GM12878 (cell line): ENCODE measurements around the gene ZNF766. TPM values are rescaled to one million over a fixed set of nuclear protein-coding genes. Genes with fewer than 3 reads are reported as not detected.
A peak's percentile ranks its signal among the peaks of the same experiment; 100 is the strongest.

Experiments used
- CBFB ChIP-seq: IDR thresholded peaks from 2 replicates; pipeline ENCODE4 v1.6.1; 2016; ENCODE audit warnings: antibody characterized with exemption, low read depth
- CEBPZ ChIP-seq: fragments of 150-350 bp; IDR thresholded peaks from 2 replicates; pipeline ENCODE4 v1.6.1; 2016; ENCODE audit warnings: low read depth, low read length
- CHD4 ChIP-seq: fragments of 200-600 bp; sonication (generic); IDR thresholded peaks from 2 replicates; pipeline ENCODE4 v1.6.1; 2016; ENCODE audit warnings: mild to moderate bottlenecking
- FOXK2 ChIP-seq: fragments of 450-650 bp; IDR thresholded peaks from 2 replicates; pipeline ENCODE4 v1.6.1; 2017; ENCODE audit warnings: mild to moderate bottlenecking, moderate library complexity
- HCFC1 ChIP-seq: fragments of 150-350 bp; IDR thresholded peaks from 2 replicates; pipeline ENCODE4 v1.6.1; 2014; ENCODE audit warnings: low read length
- IRF3 ChIP-seq: fragments of 450-650 bp; IDR thresholded peaks from 2 replicates; pipeline ENCODE4 v1.6.1; 2014; ENCODE audit warnings: mild to moderate bottlenecking
- IRF5 ChIP-seq: fragments of 450-650 bp; IDR thresholded peaks from 2 replicates; pipeline ENCODE4 v1.6.1; 2017; ENCODE audit warnings: borderline replicate concordance
- MTA2 ChIP-seq: fragments of 450-650 bp; IDR thresholded peaks from 2 replicates; pipeline ENCODE4 v1.6.1; 2016; ENCODE audit warnings: low read depth, mild to moderate bottlenecking, moderate library complexity
- NFYA ChIP-seq: IDR thresholded peaks from 2 replicates; pipeline ENCODE4 v1.6.1; 2011; ENCODE audit warnings: low read depth, mild to moderate bottlenecking, low read length, improper control_type of control experiment, borderline replicate concordance
- NR2C1 ChIP-seq: fragments of 450-650 bp; IDR thresholded peaks from 2 replicates; pipeline ENCODE4 v1.6.1; 2017; ENCODE audit warnings: antibody characterized with exemption, mild to moderate bottlenecking, moderate library complexity
- PAX8 ChIP-seq: fragments of 450-650 bp; IDR thresholded peaks from 2 replicates; pipeline ENCODE4 v1.6.1; 2017; ENCODE audit warnings: mild to moderate bottlenecking, moderate library complexity
- PBX3 ChIP-seq: IDR thresholded peaks from 2 replicates; pipeline ENCODE4 v1.6.1; 2011; ENCODE audit warnings: mild to moderate bottlenecking, low read depth, low read length, moderate library complexity; ENCODE audit not compliant: insufficient replicate concordance
- POLR2A ChIP-seq: IDR thresholded peaks from 2 replicates; pipeline ENCODE4 v1.6.1; 2011; ENCODE audit warnings: low read depth, mild to moderate bottlenecking, low read length
- POLR2AphosphoS5 ChIP-seq: IDR thresholded peaks from 2 replicates; pipeline ENCODE4 v1.6.1; 2011; ENCODE audit warnings: mild to moderate bottlenecking, low read length, inconsistent platforms
- REST ChIP-seq: IDR thresholded peaks from 2 replicates; pipeline ENCODE4 v1.6.1; 2012; ENCODE audit warnings: mild to moderate bottlenecking, low read depth, low read length
- STAT3 ChIP-seq: IDR thresholded peaks from 2 replicates; pipeline ENCODE4 v1.6.1; 2011; ENCODE audit warnings: low read depth, low read length, improper control_type of control experiment
- USF1 ChIP-seq: IDR thresholded peaks from 2 replicates; pipeline ENCODE4 v1.6.1; 2011; ENCODE audit warnings: borderline replicate concordance, low read depth, mild to moderate bottlenecking, moderate library complexity, mixed read lengths, low read length; ENCODE audit not compliant: insufficient read depth; ENCODE audit errors: extremely low read length
- WRNIP1 ChIP-seq: IDR thresholded peaks from 2 replicates; pipeline ENCODE4 v1.6.1; 2011; ENCODE audit warnings: low read depth, low read length, improper control_type of control experiment, borderline replicate concordance
- polyA plus RNA-seq, 11 experiments: library from polyadenylated mRNA; depleted of rRNA in 4 of 11; unstranded in 6 of 11; stranded (reverse) in 5 of 11; fragments of >200 nt; fragmentation: Nextera tagmentation in 4 of 11; fragmentation: Illumina TruSeq in 1 of 11; extraction: Ambion mirVana in 4 of 11; extraction: Trizol in 1 of 11; gene quantifications; 1 replicate in 1 of 11; 2 replicates in 10 of 11; pipeline versions ENCODE4 v1.2.1 to v1.2.3, GENCODE V29; 2011 to 2016; ENCODE audit warnings: inconsistent platforms in 2 of 11, missing spikeins in 2 of 11, low read depth in 1 of 11
- total RNA-seq, 4 experiments: library from RNA; depleted of rRNA in 3 of 4; stranded (reverse); fragments of >200 nt in 3 of 4; fragmentation: Illumina TruSeq in 1 of 4; extraction: Trizol in 1 of 4; gene quantifications; 2 replicates each; pipeline versions ENCODE4 v1.2.1 to v1.2.3, GENCODE V29; 2013 to 2021

ZNF766 gene
- total and polyA plus RNA-seq, 10 of the 15 experiments (the other 5 are each of a cell fraction or from before 2014, with no cell fraction given), result 7.2 to 20.0 (median 16.4) TPM

DNA sequence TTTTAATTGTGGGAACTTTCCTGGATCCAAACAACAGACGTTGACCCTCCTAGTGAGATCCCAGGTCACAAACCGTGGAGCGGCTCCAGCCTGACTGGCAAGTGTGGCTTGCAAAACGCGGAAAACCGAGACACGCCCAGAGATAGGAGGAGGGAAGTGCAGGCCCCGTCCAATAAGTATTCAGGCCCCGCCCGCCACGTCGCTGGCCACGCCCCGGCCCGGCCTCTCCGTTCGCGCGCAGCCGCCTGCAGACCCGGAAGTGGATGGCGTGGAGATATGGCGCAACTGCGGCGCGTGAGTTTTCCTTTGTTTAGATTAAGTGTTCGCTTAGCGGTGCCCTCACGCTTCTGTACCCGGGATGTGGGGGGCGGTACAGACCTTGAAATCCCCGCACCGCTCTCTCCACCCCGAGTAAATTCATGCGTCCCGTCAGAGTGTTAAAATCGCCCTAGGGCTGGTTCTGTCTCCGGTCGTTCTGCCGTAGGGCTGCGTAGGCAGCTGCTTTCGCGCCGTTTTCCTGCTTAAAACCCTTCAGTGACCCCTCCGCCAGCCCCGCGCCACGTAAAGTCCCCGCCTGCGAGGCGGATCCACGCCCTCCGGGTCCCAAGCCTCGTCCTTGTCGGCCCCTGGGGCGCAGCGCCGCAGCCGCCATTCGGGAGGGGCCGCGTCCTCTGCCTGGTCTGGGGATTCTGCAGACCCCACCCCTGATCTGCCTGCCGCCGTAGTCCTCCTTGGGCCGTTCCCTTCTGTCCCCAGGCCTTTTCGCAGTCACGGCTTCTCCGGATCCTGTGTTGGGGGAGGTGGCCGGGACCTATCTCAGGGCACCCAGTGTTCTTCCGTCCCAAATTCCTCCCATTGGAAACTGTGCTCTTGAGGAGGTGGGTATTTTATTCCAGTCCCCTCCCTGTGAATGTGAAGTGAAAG lies at the start of gene ZNF766 (continued):
- TF ChIP-seq REST (no peak), STAT3 (no peak), CBFB (no peak), IRF5 (no peak), FOXK2 (no peak), NR2C1 (peak; percentile 56), HCFC1 (no peak), PAX8 (no peak), WRNIP1 (no peak; the same call in 1 of the 2 replicates), USF1 (no peak), PBX3 (no peak), MTA2 (no peak), CHD4 (no peak), POLR2A (peak; percentile 91), IRF3 (0 out of 2 replicates have a peak, but pooled peaks have one; percentile 6), POLR2AphosphoS5 (peak; percentile 96), CEBPZ (no peak), NFYA (no peak)
